ENCODE results near the gene KLHDC3. TPM values are rescaled to one million over a fixed set of nuclear protein-coding genes. Genes with fewer than 3 reads are reported as not detected.

KLHDC3 gene
- total and polyA plus RNA-seq, 8 donors: 19.7 to 48.8 (median 29.9) TPM

GRCh38 chr6:43016176-43016942 lies 2.3 kb downstream of the KLHDC3 start:
- TF ChIP-seq CTCF (IDR thresholded peaks at IDR 0.05): no peak
- Histone ChIP-seq H3K4me3 (no peak overlapping the region), H3K27ac (no peak overlapping the region), H3K4me1 (peaks cover 0 to 23% (median 4%) of the 10 kb centered on the region in 3 donors), H3K9me3 (no peaks in the 10 kb centered on the region), H3K36me3 (peaks cover 0 to 9% (median 0%) of the 10 kb centered on the region in 3 donors), H3K27me3 (no peaks in the 10 kb centered on the region)
- no peak for DNase-seq
- no peak for ATAC-seq
- 69 to 75% methylated on average over 7 of the region's 7 CpGs for WGBS, 2 donors
- FAIRE-seq: no peak
- intact Hi-C loops (cut with DNase I): no loop called here

GRCh38 chr6:43016943-43017334 lies 2.9 kb downstream of the KLHDC3 start:
- DNase-seq: peak in 2 of 6 donors; percentile 32 to 71
- no peak for FAIRE-seq
- TF ChIP-seq CTCF (IDR thresholded peaks at IDR 0.05): no peak
- 87 to 88% methylated on average over 12 of the region's 12 CpGs for WGBS, 2 donors
- Histone ChIP-seq H3K4me3 (no peak overlapping the region), H3K36me3 (peaks cover 0 to 6% (median 0%) of the 10 kb centered on the region in 3 donors), H3K27me3 (no peaks in the 10 kb centered on the region), H3K9me3 (no peaks in the 10 kb centered on the region), H3K27ac (no peak overlapping the region), H3K4me1 (peaks cover 0 to 23% (median 4%) of the 10 kb centered on the region in 3 donors)
- no peak for ATAC-seq
- intact Hi-C loops (cut with DNase I): no loop called here

GRCh38 chr6:43019152-43019551 lies 5.1 kb downstream of the KLHDC3 start:
- Histone ChIP-seq H3K36me3 (peaks cover 0 to 6% (median 0%) of the 10 kb centered on the region in 3 donors), H3K27me3 (no peaks in the 10 kb centered on the region), H3K4me3 (no peak overlapping the region), H3K27ac (no peak overlapping the region), H3K9me3 (no peaks in the 10 kb centered on the region), H3K4me1 (peaks cover 0 to 31% (median 3%) of the 10 kb centered on the region in 3 donors)
- intact Hi-C loops (cut with DNase I): no loop called here
- no peak for TF ChIP-seq CTCF (IDR thresholded peaks at IDR 0.05)
- no peak for ATAC-seq
- DNase-seq: no peak
- WGBS, 2 donors: 63 to 71% methylated on average over 2 of the region's 2 CpGs
- FAIRE-seq: no peak

- Histone ChIP-seq H3K36me3 (peaks cover 0 to 13% (median 3%) of the 10 kb centered on the region in 3 donors), H3K27me3 (no peaks in the 10 kb centered on the region), H3K4me1 (peaks cover 0 to 25% (median 3%) of the 10 kb centered on the region in 3 donors), H3K4me3 (no peak overlapping the region), H3K27ac (no peak overlapping the region), H3K9me3 (no peaks in the 10 kb centered on the region)
- FAIRE-seq: no peak
- no peak for ATAC-seq
- no peak for TF ChIP-seq CTCF (IDR thresholded peaks at IDR 0.05)
- DNase-seq: peak in 1 of 6 donors; percentile 2
- intact Hi-C loops (cut with DNase I): no loop called here
- 92 to 97% methylated on average over 3 of the region's 3 CpGs for WGBS, 2 donors
These were observed 6.1 kb downstream of the KLHDC3 start for GRCh38 chr6:43020052-43020705.
